HEK293T (cell line): ENCODE results near the gene MTHFD1.

Experiments
- BHLHE40 ChIP-seq: fragments of 450-650 bp; IDR thresholded peaks from 2 replicates; pipeline ENCODE4 v1.6.1; 2016; ENCODE audit warnings: mild to moderate bottlenecking, moderate library complexity, borderline replicate concordance
- CTBP1 ChIP-seq: fragments of 450-650 bp; IDR thresholded peaks from 2 replicates; pipeline ENCODE4 v1.6.1; 2016; ENCODE audit warnings: borderline replicate concordance
- FOXA1 ChIP-seq: fragments of 450-650 bp; IDR thresholded peaks from 2 replicates; pipeline ENCODE4 v1.6.1; 2016; ENCODE audit warnings: mild to moderate bottlenecking
- FOXK2 ChIP-seq: fragments of 450-650 bp; IDR thresholded peaks from 2 replicates; pipeline ENCODE4 v1.6.1; 2016; ENCODE audit warnings: mild to moderate bottlenecking
- FOXM1 ChIP-seq: fragments of 450-650 bp; IDR thresholded peaks from 2 replicates; pipeline ENCODE4 v1.6.1; 2017; ENCODE audit warnings: mild to moderate bottlenecking, borderline replicate concordance
- HDGF ChIP-seq: fragments of 450-650 bp; IDR thresholded peaks from 2 replicates; pipeline ENCODE4 v1.6.1; 2017; ENCODE audit warnings: antibody characterized with exemption, borderline replicate concordance
- SP1 ChIP-seq: fragments of 450-650 bp; IDR thresholded peaks from 2 replicates; pipeline ENCODE4 v1.6.1; 2017
- SUZ12 ChIP-seq: fragments of 450-650 bp; IDR thresholded peaks from 2 replicates; pipeline ENCODE4 v1.6.1; 2016; ENCODE audit warnings: mild to moderate bottlenecking
- TARDBP ChIP-seq: fragments of 450-650 bp; IDR thresholded peaks from 2 replicates; pipeline ENCODE4 v1.6.1; 2016
- ZNF384 ChIP-seq: fragments of 450-650 bp; IDR thresholded peaks from 2 replicates; pipeline ENCODE4 v1.6.1; 2016

- TF ChIP-seq SP1 (no peak), ZNF384 (no peak), BHLHE40 (no peak), HDGF (no peak), FOXM1 (no peak), TARDBP (no peak), FOXK2 (no peak), FOXA1 (no peak), SUZ12 (no peak), CTBP1 (no peak)
Observed at GRCh38 chr14:64439141-64439540, 51.0 kb downstream of the MTHFD1 start.
